H9 (cell line): ENCODE data around the gene ZBTB12. TPM values are rescaled to one million over a fixed set of nuclear protein-coding genes. Genes with fewer than 3 reads are reported as not detected.

Experiments
- DNase-seq: peaks from one replicate; pipeline ENCODE4 v3.0.0-alpha.2; 2017
- H2AFZ ChIP-seq: one replicate; pipeline ENCODE4 v1.6.1; 2013; ENCODE audit warnings: mild to moderate bottlenecking, low read length, control low read depth, moderate library complexity
- H2AK5ac ChIP-seq: 2 replicates; pipeline ENCODE4 v1.6.1; 2013; ENCODE audit warnings: low read length, control low read depth, mixed read lengths; ENCODE audit not compliant: insufficient read length
- H2BK120ac ChIP-seq: one replicate; pipeline ENCODE4 v1.6.1; 2013; ENCODE audit warnings: low read depth, mild to moderate bottlenecking, low read length, control low read depth, inconsistent platforms; ENCODE audit not compliant: poor library complexity, severe bottlenecking
- H2BK12ac ChIP-seq: 2 replicates; pipeline ENCODE4 v1.6.1; 2013; ENCODE audit warnings: low read length, control low read depth, mixed read lengths, low read depth; ENCODE audit not compliant: insufficient read length
- H2BK15ac ChIP-seq: 2 replicates; pipeline ENCODE4 v1.6.1; 2013; ENCODE audit warnings: low read depth, low read length, control low read depth
- H2BK20ac ChIP-seq: one replicate; pipeline ENCODE4 v1.6.1; 2013; ENCODE audit warnings: low read depth, mild to moderate bottlenecking, low read length, control low read depth, inconsistent platforms; ENCODE audit not compliant: poor library complexity, severe bottlenecking
- H2BK5ac ChIP-seq: 2 replicates; pipeline ENCODE4 v1.6.1; 2013; ENCODE audit warnings: low read length, control low read depth, mixed read lengths; ENCODE audit not compliant: insufficient read length
- H3K14ac ChIP-seq: 2 replicates; pipeline ENCODE4 v1.6.1; 2013; ENCODE audit warnings: low read length, control low read depth; ENCODE audit not compliant: insufficient read depth
- H3K18ac ChIP-seq: 2 replicates; pipeline ENCODE4 v1.6.1; 2013; ENCODE audit warnings: low read depth, mild to moderate bottlenecking, mixed read lengths, low read length, control low read depth; ENCODE audit not compliant: insufficient read length
- H3K23ac ChIP-seq: 2 replicates; pipeline ENCODE4 v1.6.1; 2013; ENCODE audit warnings: low read length, control low read depth, mixed read lengths, low read depth; ENCODE audit not compliant: insufficient read length
- H3K23me2 ChIP-seq: 2 replicates; pipeline ENCODE4 v1.6.1; 2013; ENCODE audit warnings: low read depth, mild to moderate bottlenecking, mixed read lengths, low read length, control low read depth; ENCODE audit not compliant: insufficient read length, poor library complexity, severe bottlenecking
- H3K27ac ChIP-seq: 2 replicates; pipeline ENCODE4 v1.5.1; 2013; ENCODE audit warnings: low read length, control low read depth, mixed read lengths, low read depth; ENCODE audit not compliant: insufficient read length
- H3K27me3 ChIP-seq: 2 replicates; pipeline ENCODE4 v1.6.1; 2013; ENCODE audit warnings: low read length, control low read depth, inconsistent platforms; ENCODE audit not compliant: insufficient read depth
- H3K4ac ChIP-seq: 2 replicates; pipeline ENCODE4 v1.6.1; 2013; ENCODE audit warnings: low read depth, mild to moderate bottlenecking, control low read depth, inconsistent platforms, low read length, moderate library complexity
- H3K4me1 ChIP-seq: 2 replicates; pipeline ENCODE4 v1.6.1; 2013; ENCODE audit warnings: low read length, control low read depth, inconsistent platforms; ENCODE audit not compliant: insufficient read depth
- H3K4me2 ChIP-seq: 2 replicates; pipeline ENCODE4 v1.6.1; 2013; ENCODE audit warnings: low read length, control low read depth, mixed read lengths; ENCODE audit not compliant: insufficient read length, insufficient read depth
- H3K56ac ChIP-seq: 2 replicates; pipeline ENCODE4 v1.6.1; 2013; ENCODE audit warnings: low read depth, mild to moderate bottlenecking, mixed read lengths, low read length, control low read depth; ENCODE audit not compliant: insufficient read length
- H3K79me1 ChIP-seq: 2 replicates; pipeline ENCODE4 v1.6.1; 2013; ENCODE audit warnings: low read depth, mild to moderate bottlenecking, moderate library complexity, low read length, control low read depth, inconsistent platforms; ENCODE audit not compliant: insufficient read depth, poor library complexity, severe bottlenecking
- H3K79me2 ChIP-seq: 2 replicates; pipeline ENCODE4 v1.6.1; 2013; ENCODE audit warnings: low read length, control low read depth, inconsistent platforms; ENCODE audit not compliant: insufficient read depth
- H3K9ac ChIP-seq: 2 replicates; pipeline ENCODE4 v1.6.1; 2013; ENCODE audit warnings: low read length, control low read depth, mixed read lengths; ENCODE audit not compliant: insufficient read length; ENCODE audit errors: extremely low read depth
- H3K9me3 ChIP-seq: one replicate; pipeline ENCODE4 v1.6.1; 2013; ENCODE audit warnings: low read depth, low read length, inconsistent platforms; ENCODE audit not compliant: control insufficient read depth
- H3T11ph ChIP-seq: one replicate; pipeline ENCODE4 v1.6.1; 2013; ENCODE audit warnings: mild to moderate bottlenecking, low read length, control low read depth, inconsistent platforms
- H4K20me1 ChIP-seq: one replicate; pipeline ENCODE4 v1.6.1; 2013; ENCODE audit not compliant: control insufficient read depth, insufficient read length, insufficient read depth
- H4K5ac ChIP-seq: 2 replicates; pipeline ENCODE4 v1.6.1; 2013; ENCODE audit warnings: low read depth, mild to moderate bottlenecking, mixed read lengths, low read length, control low read depth; ENCODE audit not compliant: insufficient read length
- H4K8ac ChIP-seq: replicated peaks from 2 replicates; pipeline ENCODE4 v1.6.1; 2013; ENCODE audit warnings: low read length, control low read depth, mixed read lengths, low read depth; ENCODE audit not compliant: insufficient read length
- H4K91ac ChIP-seq: 2 replicates; pipeline ENCODE4 v1.6.1; 2013; ENCODE audit warnings: low read depth, mild to moderate bottlenecking, moderate library complexity, mixed read lengths, low read length, control low read depth; ENCODE audit not compliant: insufficient read length
- H3K27ac Mint-ChIP-seq, 3 experiments: 2 replicates in 2 of 3; 3 replicates in 1 of 3; pipeline ENCODE4 v1.8.0; 2020 to 2021; ENCODE audit warnings: mixed read lengths in 3 of 3, mild to moderate bottlenecking in 1 of 3, moderate library complexity in 1 of 3
- H3K27me3 Mint-ChIP-seq: 2 replicates; pipeline ENCODE4 v1.8.0; 2021; ENCODE audit warnings: low read depth, mild to moderate bottlenecking, moderate library complexity, mixed read lengths
- H3K36me3 Mint-ChIP-seq, 3 experiments: 2 replicates in 2 of 3; 3 replicates in 1 of 3; pipeline ENCODE4 v1.8.0; 2020 to 2021; ENCODE audit warnings: low read depth in 3 of 3, mixed read lengths in 3 of 3; ENCODE audit not compliant: insufficient read depth in 1 of 3
- H3K4me1 Mint-ChIP-seq, 2 experiments: 2 replicates each; pipeline ENCODE4 v1.8.0; 2020; ENCODE audit warnings: mixed read lengths in 2 of 2
- H3K4me3 Mint-ChIP-seq, 2 experiments: 2 replicates in 1 of 2; 3 replicates in 1 of 2; pipeline ENCODE4 v1.8.0; 2020 to 2021; ENCODE audit warnings: mild to moderate bottlenecking in 2 of 2, mixed read lengths in 2 of 2, moderate library complexity in 1 of 2
- H3K9me3 Mint-ChIP-seq, 2 experiments: 2 replicates in 1 of 2; 3 replicates in 1 of 2; pipeline ENCODE4 v1.8.0; 2020; ENCODE audit warnings: mild to moderate bottlenecking in 2 of 2, mixed read lengths in 2 of 2, moderate library complexity in 1 of 2
- CTCF ChIP-seq: fragments of 200-600 bp; sonication (generic); conservative IDR thresholded peaks from 3 replicates; pipeline ENCODE4 v1.8.0; 2021; ENCODE audit warnings: antibody characterized with exemption, mild to moderate bottlenecking
- WGBS: extraction: QIAGEN DNeasy Blood & Tissue Kit; methylation state at CpG from one replicate; pipeline ENCODE4 v1.1.7; 2013; ENCODE audit warnings: missing lambda C conversion rate, low lambda C conversion rate, mixed read lengths; ENCODE audit not compliant: insufficient read length; ENCODE audit errors: extremely low coverage; 5-methylcytosine and 5-hydroxymethylcytosine counted together
- total RNA-seq: library from RNA; stranded (reverse); gene quantifications from 2 replicates; pipeline ENCODE4 v1.2.1, GENCODE V29; 2021

Gene ZBTB12
- total RNA-seq, 1 experiment from 2014 or later: 31.0 TPM

GRCh38 chr6:31946370-31946885 lies 44.5 kb upstream of the ZBTB12 start:
- peaks cover 0 to 12% (median 8%) of the 10 kb centered on the region in 3 experiments; a peak in 6 of 7 replicates for H3K36me3 Mint-ChIP-seq

More at GRCh38 chr6:31946370-31946885, 44.5 kb upstream of the ZBTB12 start:
- Histone ChIP-seq H2BK15ac (no peak overlapping the region), H3K14ac (no peak overlapping the region), H2BK120ac (no peak overlapping the region), H3K4me2 (no peak overlapping the region), H2BK5ac (no peak overlapping the region), H2BK20ac (no peak overlapping the region), H3K4me1 (no peaks in the 10 kb centered on the region), H2BK12ac (no peak overlapping the region), H3K23me2 (no peaks in the 10 kb centered on the region), H4K91ac (no peak overlapping the region), H3K9me3 (no peaks in the 10 kb centered on the region), H3K18ac (no peak overlapping the region), H3K23ac (no peak overlapping the region), H3K79me1 (no peaks in the 10 kb centered on the region), H3K27me3 (no peaks in the 10 kb centered on the region), H3K4ac (no peak overlapping the region), H4K20me1 (peaks cover 2% of the 10 kb centered on the region), H2AK5ac (no peak overlapping the region), H4K5ac (no peak overlapping the region), H3T11ph (no peak overlapping the region), H2AFZ (no peak overlapping the region), H3K56ac (no peak overlapping the region), H3K79me2 (no peaks in the 10 kb centered on the region), H3K27ac (no peak overlapping the region), H4K8ac (no peak overlapping the region), H3K9ac (no peak overlapping the region)
- no peak for DNase-seq
- no CpG with 5 or more reads among the region's 11 CpGs for WGBS
- Mint-ChIP-seq H3K4me3 (no peak overlapping the region), H3K27me3 (peaks cover 57% of the 10 kb centered on the region), H3K9me3 (no peaks in the 10 kb centered on the region), H3K4me1 (peaks cover 5 to 8% of the 10 kb centered on the region in 2 experiments; a peak in 3 of 4 replicates), H3K27ac (peak overlapping the region in 1 of 3 experiments; percentile 87; a peak in 2 of 7 replicates)
- TF ChIP-seq CTCF: no peak
